Left lung (tissue), 10 donors: ENCODE measurements around the gene MBP. TPM values are rescaled to one million over a fixed set of nuclear protein-coding genes. Genes with fewer than 3 reads are reported as not detected.

ENCODE experiments used
- ATAC-seq: fragments of 200-7000 bp; cut with Tn5 transposase; one replicate; pipeline ENCODE4 v1.9.1; 2020; ENCODE audit warnings: moderate library complexity
- DNase-seq, 4 donors: peaks; one replicate each; pipeline ENCODE4 v3.0.0-alpha.2; 2013 to 2020
- H3K27ac ChIP-seq, 2 donors: fragments of 200-600 bp; sonication (generic) in 1 of 2; one replicate each; pipeline versions ENCODE4 v1.5.0 to v1.8.0; 2020 to 2021
- H3K27me3 ChIP-seq, 2 donors: fragments of 200-600 bp; sonication (generic) in 1 of 2; one replicate each; pipeline versions ENCODE4 v1.5.0 to v1.8.0; 2020 to 2021
- H3K36me3 ChIP-seq, 2 donors: fragments of 200-600 bp; sonication (generic) in 1 of 2; one replicate each; pipeline versions ENCODE4 v1.5.0 to v1.8.0; 2020 to 2021
- H3K4me1 ChIP-seq, 2 donors: fragments of 200-600 bp; one replicate each; pipeline ENCODE4 v1.8.0; 2021
- H3K4me3 ChIP-seq, 2 donors: fragments of 200-600 bp; sonication (generic) in 1 of 2; one replicate each; pipeline versions ENCODE4 v1.5.0 to v1.8.0; 2020 to 2021; ENCODE audit warnings: mild to moderate bottlenecking in 1 of 2
- H3K9me3 ChIP-seq, 2 donors: fragments of 200-600 bp; sonication (generic) in 1 of 2; one replicate each; pipeline versions ENCODE4 v1.5.0 to v1.8.0; 2020 to 2021
- intact Hi-C, 2 donors: fragments of 100-400 bp; cut with DNase I; formaldehyde crosslinking; loops; one replicate each; pipeline versions ENCODE4 v1.11.2 to v1.14.2; 2022
- polyA plus RNA-seq, 6 donors: library from polyadenylated mRNA; unstranded; fragments of 120-200 nt; gene quantifications; one replicate each; pipeline ENCODE4 v1.2.1, GENCODE V29; 2013; ENCODE audit not compliant: insufficient read length in 6 of 6
- total RNA-seq, 2 donors: library from RNA; stranded (reverse); fragmentation: NEBNext Ultra II Directional; extraction: Animal tissue kit (Norgen Biotek cat#: 25700); gene quantifications; one replicate each; pipeline ENCODE4 v1.2.1, GENCODE V29; 2021
- TF ChIP-seq, protein P1 (sequence below), 2 donors: fragments of 200-600 bp; sonication (generic) in 1 of 2; IDR thresholded peaks; one replicate each; pipeline versions ENCODE4 v1.5.0 to v1.8.0; 2021; ENCODE audit warnings: antibody characterized with exemption in 2 of 2
- donor health status: DM: no; HTN: yes; CAD: no.
- donor health status: DM: no; HTN: no; CAD: no.

Gene MBP
- total and polyA plus RNA-seq, 8 donors: 8.8 to 56.7 (median 10.8) TPM

DNA sequence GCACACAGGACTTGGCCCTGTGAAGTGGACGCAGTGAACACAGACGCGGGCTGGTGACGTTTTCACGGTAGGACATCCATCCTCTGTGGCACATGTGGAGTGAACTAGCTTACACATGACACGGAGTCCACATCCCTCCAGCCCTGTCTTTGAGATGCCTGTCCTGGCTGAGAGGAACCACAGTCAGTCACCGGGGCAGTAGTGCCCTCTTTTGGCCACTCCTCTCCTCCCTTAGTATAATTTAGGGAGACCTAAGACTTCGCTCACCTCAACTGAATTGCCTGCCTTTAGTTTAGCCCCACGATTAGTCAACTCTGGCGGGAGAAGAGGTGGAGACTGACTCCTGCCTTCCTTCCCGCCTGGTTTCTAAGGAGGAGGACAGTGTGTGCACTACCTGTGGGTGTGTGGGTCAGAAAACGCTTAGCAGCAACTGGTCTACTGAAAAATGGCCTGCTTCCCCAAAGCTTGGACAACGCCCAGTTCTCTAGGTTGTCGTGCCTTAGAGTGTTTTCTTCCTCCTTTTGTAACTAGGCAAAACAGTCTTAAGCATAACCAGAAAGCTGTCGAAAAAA lies 70.6 kb downstream of the MBP start:
- peaks cover 0 to 8% of the 10 kb centered on the region in 2 donors for H3K36me3 ChIP-seq
- H3K27me3 ChIP-seq: no peaks in the 10 kb centered on the region
- H3K9me3 ChIP-seq: no peaks in the 10 kb centered on the region
- H3K4me1 ChIP-seq: peaks cover 14 to 80% of the 10 kb centered on the region in 2 donors
- H3K4me3 ChIP-seq: no peak overlapping the region
- peak overlapping the region; percentile 67 to 97 for H3K27ac ChIP-seq
- TF ChIP-seq, protein P1, sequence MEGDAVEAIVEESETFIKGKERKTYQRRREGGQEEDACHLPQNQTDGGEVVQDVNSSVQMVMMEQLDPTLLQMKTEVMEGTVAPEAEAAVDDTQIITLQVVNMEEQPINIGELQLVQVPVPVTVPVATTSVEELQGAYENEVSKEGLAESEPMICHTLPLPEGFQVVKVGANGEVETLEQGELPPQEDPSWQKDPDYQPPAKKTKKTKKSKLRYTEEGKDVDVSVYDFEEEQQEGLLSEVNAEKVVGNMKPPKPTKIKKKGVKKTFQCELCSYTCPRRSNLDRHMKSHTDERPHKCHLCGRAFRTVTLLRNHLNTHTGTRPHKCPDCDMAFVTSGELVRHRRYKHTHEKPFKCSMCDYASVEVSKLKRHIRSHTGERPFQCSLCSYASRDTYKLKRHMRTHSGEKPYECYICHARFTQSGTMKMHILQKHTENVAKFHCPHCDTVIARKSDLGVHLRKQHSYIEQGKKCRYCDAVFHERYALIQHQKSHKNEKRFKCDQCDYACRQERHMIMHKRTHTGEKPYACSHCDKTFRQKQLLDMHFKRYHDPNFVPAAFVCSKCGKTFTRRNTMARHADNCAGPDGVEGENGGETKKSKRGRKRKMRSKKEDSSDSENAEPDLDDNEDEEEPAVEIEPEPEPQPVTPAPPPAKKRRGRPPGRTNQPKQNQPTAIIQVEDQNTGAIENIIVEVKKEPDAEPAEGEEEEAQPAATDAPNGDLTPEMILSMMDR (IDR thresholded peaks at IDR 0.05): no peak
- intact Hi-C loops: loop anchor here in 1 of 2 donors (10.0 kb wide), 1 partner anchor 53 kb away; no protein-coding TSS in a partner anchor
- peak in 1 of 4 donors; percentile 66 for DNase-seq
- peak; percentile 73 for ATAC-seq

- peaks cover 0 to 8% of the 10 kb centered on the region in 2 donors for H3K36me3 ChIP-seq
- H3K27ac ChIP-seq: peak overlapping the region; percentile 67 to 97
- no peaks in the 10 kb centered on the region for H3K9me3 ChIP-seq
- H3K4me1 ChIP-seq: peaks cover 12 to 80% of the 10 kb centered on the region in 2 donors
- TF ChIP-seq, protein P1 (IDR thresholded peaks at IDR 0.05): no peak
- no peak overlapping the region for H3K4me3 ChIP-seq
- DNase-seq (no peak), ATAC-seq (no peak)
- intact Hi-C loops: loop anchor here in 1 of 2 donors (10.0 kb wide), 1 partner anchor 53 kb away; no protein-coding TSS in a partner anchor
- H3K27me3 ChIP-seq: no peaks in the 10 kb centered on the region
Measured at GRCh38 chr18:77061281-77061945, 71.2 kb downstream of the MBP start.

- H3K36me3 ChIP-seq: peaks cover 0 to 4% of the 10 kb centered on the region in 2 donors
- intact Hi-C loops: loop anchor here in 1 of 2 donors (10.0 kb wide), 1 partner anchor 55 kb away; no protein-coding TSS in a partner anchor
- H3K4me3 ChIP-seq: no peak overlapping the region
- H3K27me3 ChIP-seq: no peaks in the 10 kb centered on the region
- TF ChIP-seq, protein P1 (IDR thresholded peaks at IDR 0.05): no peak
- DNase-seq: no peak
- no peak for ATAC-seq
- peak overlapping the region in 1 of 2 donors; percentile 97 for H3K27ac ChIP-seq
- H3K9me3 ChIP-seq: no peaks in the 10 kb centered on the region
- H3K4me1 ChIP-seq: peaks cover 14 to 80% of the 10 kb centered on the region in 2 donors
Measured at GRCh38 chr18:77060151-77060550, 72.4 kb downstream of the MBP start.

DNA sequence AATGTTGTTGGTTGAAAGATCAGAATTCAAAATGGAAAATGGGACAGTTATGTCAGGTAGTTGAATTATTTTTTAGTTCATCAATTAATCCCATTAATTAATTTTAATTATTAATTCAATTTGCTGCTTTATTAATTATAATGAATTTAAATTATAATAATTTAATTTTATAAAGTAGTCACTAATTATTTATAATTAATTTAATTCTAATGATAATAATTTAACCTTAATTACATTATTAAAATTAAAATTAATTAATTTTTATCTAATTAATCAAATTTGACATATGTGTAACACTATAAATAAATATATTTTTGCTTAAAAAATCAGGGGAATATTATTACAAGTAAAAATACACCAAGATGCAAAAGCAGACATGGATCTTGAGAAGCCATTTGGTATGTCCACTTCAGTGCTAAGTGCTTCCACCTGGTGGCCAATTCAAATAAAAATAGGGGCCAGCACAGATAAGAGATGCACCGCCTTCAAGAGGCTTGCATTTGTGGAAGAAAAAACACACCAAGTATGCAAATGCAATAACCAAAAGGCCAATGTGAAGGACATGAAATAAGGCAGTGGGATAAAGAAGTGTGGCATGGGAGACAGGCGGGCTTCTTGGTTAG lies 73.2 kb downstream of the MBP start:
- no peak for DNase-seq
- H3K36me3 ChIP-seq: peaks cover 0 to 4% of the 10 kb centered on the region in 2 donors
- intact Hi-C loops: no loop called here
- peak overlapping the region in 1 of 2 donors; percentile 2 for H3K27ac ChIP-seq
- H3K27me3 ChIP-seq: no peaks in the 10 kb centered on the region
- no peaks in the 10 kb centered on the region for H3K9me3 ChIP-seq
- peaks cover 18 to 80% of the 10 kb centered on the region in 2 donors for H3K4me1 ChIP-seq
- no peak for ATAC-seq
- TF ChIP-seq, protein P1 (IDR thresholded peaks at IDR 0.05): peak; percentile 36 to 57
- no peak overlapping the region for H3K4me3 ChIP-seq
